Measurements from ENCODE around the gene SFI1. TPM values are rescaled to one million over a fixed set of nuclear protein-coding genes. Genes with fewer than 3 reads are reported as not detected.

SFI1 gene
- total and polyA plus RNA-seq, 2 of the 4 experiments (the other 2 are of a cell fraction), result 9.9 to 12.0 TPM

DNA sequence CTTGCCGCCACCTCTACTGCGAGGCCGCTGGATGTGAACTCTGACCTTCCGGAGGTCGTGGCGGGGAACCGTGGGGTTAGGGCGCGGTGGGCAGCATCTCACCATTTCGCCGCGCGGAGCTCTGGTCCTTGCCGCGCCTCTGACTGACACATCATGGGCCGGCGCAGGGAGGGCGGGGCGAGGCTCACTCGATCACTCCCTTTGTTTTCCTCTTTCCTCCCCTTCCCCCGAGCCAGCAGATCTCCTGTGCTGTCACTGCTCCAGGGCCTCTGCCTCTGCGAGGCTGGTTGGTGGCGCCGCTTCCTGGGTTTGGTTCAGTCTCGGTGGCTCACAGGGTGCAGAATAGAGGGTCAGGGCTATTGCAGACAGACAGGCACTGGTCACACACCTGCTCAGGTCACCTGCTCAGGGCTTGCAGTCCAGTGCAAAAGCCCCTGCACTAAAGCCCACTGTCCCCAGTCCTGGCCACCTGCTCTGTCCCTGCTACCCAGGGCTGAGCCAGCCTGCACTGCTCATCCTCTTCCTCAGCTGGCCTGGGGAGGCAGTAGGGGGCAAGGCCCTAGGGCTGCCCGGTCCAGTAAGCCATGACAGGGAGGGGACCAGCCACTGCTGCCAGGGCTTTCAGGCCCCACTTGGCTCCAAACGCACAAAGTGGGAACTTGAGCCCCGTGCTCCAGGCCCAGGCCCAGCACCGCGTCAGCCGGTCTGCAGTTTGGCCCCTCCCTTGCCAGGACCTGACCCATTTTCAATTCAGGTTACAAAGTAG, 129.5 kb downstream of the SFI1 start:
- POLR2A ChIA-PET (ENCODE audit: unreplicated experiment), result no interaction called here
- H3K9me1 ChIP-seq (ENCODE audit: insufficient read depth, low read length), result peaks cover 27% of the 10 kb centered on the region
- peak overlapping the region; percentile 3 for H2BK5ac ChIP-seq (ENCODE audit: low read depth, low read length, poor library complexity, severe bottlenecking)
- H3K4ac ChIP-seq (ENCODE audit: low read depth, low read length), result peak overlapping the region; percentile 17; the same call in 1 of the 2 replicates
- peaks cover 95% of the 10 kb centered on the region for H4K20me1 ChIP-seq (ENCODE audit: insufficient read depth, low read length)
- peak overlapping the region; percentile 13 for H3K27ac ChIP-seq (ENCODE audit: insufficient read depth, low read length)
- intact Hi-C loops (cut with micrococcal nuclease) (no loop called here), dilution Hi-C loops (cut with HindIII; ENCODE audit: low sequenced_read_pairs, unreplicated experiment) (no loop called here), in situ Hi-C loops (cut with MboI; ENCODE audit: low sequenced_read_pairs) (no loop called here)
- CTCF ChIA-PET, result no interaction called here
- 0 out of 2 replicates have a peak overlapping the region, but pooled peaks have one; percentile 14 for H3K9ac ChIP-seq (ENCODE audit: low read depth, low read length)
- peak overlapping the region; percentile 38; the same call in 1 of the 2 replicates for H3K14ac ChIP-seq (replicated peaks; ENCODE audit: low read depth, low read length)
- H3K27me3 ChIP-seq (ENCODE audit: control insufficient read depth, insufficient read depth, low read length), result no peaks in the 10 kb centered on the region
- H2AK5ac ChIP-seq (ENCODE audit: low read depth, low read length), result peak overlapping the region; percentile 48; the same call in 1 of the 2 replicates
- no peak overlapping the region for H4K5ac ChIP-seq (ENCODE audit: low read depth, low read length)
- peaks cover 21% of the 10 kb centered on the region for H3K4me1 ChIP-seq (ENCODE audit: control insufficient read depth, insufficient read depth, low read length)
- TF ChIP-seq, protein P1, sequence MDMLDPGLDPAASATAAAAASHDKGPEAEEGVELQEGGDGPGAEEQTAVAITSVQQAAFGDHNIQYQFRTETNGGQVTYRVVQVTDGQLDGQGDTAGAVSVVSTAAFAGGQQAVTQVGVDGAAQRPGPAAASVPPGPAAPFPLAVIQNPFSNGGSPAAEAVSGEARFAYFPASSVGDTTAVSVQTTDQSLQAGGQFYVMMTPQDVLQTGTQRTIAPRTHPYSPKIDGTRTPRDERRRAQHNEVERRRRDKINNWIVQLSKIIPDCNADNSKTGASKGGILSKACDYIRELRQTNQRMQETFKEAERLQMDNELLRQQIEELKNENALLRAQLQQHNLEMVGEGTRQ (IDR thresholded peaks at IDR 0.05; ENCODE audit: low read depth, low read length), result no peak
- TF ChIP-seq MAZ (IDR thresholded peaks at IDR 0.05; ENCODE audit: borderline replicate concordance, low read depth, low read length), result peak; percentile 28; the same call in 1 of the 2 replicates
- DNase-seq (peak; percentile 19), ATAC-seq (ENCODE audit: low read depth) (peak; percentile 6; the same call in 1 of the 2 replicates)
- no peak overlapping the region for H2BK20ac ChIP-seq (ENCODE audit: low read depth, low read length)
- no peak overlapping the region for H3K56ac ChIP-seq (ENCODE audit: extremely low read depth, insufficient read depth, low read length)
- no peaks in the 10 kb centered on the region for H3K9me3 ChIP-seq (ENCODE audit: control insufficient read depth, insufficient read depth, low read length)
- H3K36me3 ChIP-seq (ENCODE audit: control insufficient read depth, insufficient read depth, low read length), result peaks cover 37% of the 10 kb centered on the region
- H2BK15ac ChIP-seq (ENCODE audit: low read depth, low read length), result no peak overlapping the region
- no peak overlapping the region for H4K8ac ChIP-seq (ENCODE audit: low read depth in 2 of 2, low read length in 2 of 2)
- H2AFZ ChIP-seq (replicated peaks; ENCODE audit: low read length, poor library complexity), result peak overlapping the region; percentile 19
- H2BK120ac ChIP-seq (ENCODE audit: low read depth, low read length), result no peak overlapping the region
- H3K79me1 ChIP-seq (ENCODE audit: low read depth in 1 of 2, low read length in 2 of 2), result peaks cover 44 to 93% of the 10 kb centered on the region in 2 experiments
- no peak overlapping the region for H3K18ac ChIP-seq (ENCODE audit: low read depth, low read length)
- no TSS peak for BruUV-seq (replicated peaks)
- H3K4me2 ChIP-seq (ENCODE audit: low read depth, low read length), result peak overlapping the region; percentile 10; the same call in 1 of the 2 replicates
- H3K4me3 ChIP-seq (ENCODE audit: insufficient read depth, low read depth, low read length), result no peak overlapping the region
- no peak overlapping the region for H3K23ac ChIP-seq (ENCODE audit: low read depth, low read length)
- 26% methylated on average over 19 of the region's 31 CpGs; no CpG with 5 or more reads in 1 of the 2 experiments for WGBS, 2 experiments (ENCODE audit: extremely low coverage in 2 of 2, insufficient read length in 1 of 2)
- H2AK9ac ChIP-seq (replicated peaks; ENCODE audit: low read depth, low read length, poor library complexity), result peak overlapping the region; percentile 86
- no peak overlapping the region for H4K91ac ChIP-seq (ENCODE audit: insufficient read depth, low read depth, low read length)

All from IMR-90 (cell line).